HG02981 (cell line): Measurements from ENCODE around the gene WRNIP1.

Experiments
- ATAC-seq: cut with Tn5 transposase; IDR thresholded peaks from one replicate; pipeline ENCODE4 v1.9.1; 2021; ENCODE audit warnings: mild to moderate bottlenecking, moderate library complexity; ENCODE audit not compliant: unreplicated experiment

Gene WRNIP1

DNA sequence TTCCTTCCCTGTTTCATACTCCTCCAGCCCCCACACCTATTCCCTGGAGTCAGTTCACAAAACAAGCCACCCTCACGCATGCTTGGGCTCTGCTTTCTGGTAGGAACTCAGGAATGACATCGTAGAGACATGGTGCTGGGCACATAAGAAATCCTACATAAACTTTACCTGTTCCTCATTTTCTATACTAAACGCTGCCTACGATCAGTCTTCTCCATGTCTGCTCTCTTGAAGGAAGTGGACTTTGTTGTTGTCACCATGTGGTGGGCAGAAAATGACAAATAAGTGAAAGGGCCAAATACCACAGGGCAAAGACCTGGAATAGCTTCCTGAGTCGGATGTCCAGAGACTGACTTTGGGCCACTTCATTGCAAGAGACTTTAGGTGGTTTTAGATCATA, 24.6 kb upstream of the WRNIP1 start:
- no peak for ATAC-seq

DNA sequence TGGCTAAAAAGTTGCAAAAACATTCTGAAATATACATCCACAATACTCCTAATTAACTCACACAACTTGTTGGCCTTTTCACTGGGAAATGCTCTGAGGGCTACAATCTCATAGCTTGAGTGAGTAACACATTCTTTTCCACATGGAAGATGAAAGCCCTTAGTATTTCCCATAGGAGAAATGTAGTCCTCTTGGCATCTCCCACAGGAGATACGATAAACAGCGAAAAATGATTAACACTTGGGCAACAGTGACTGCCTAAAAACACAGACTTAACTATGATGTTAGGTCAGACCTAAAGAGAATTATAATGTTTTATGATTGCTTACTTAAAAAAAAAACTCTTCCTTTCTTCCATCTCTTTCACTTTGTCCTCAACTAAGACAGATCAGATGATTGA, 23.4 kb upstream of the WRNIP1 start:
- no peak for ATAC-seq

DNA sequence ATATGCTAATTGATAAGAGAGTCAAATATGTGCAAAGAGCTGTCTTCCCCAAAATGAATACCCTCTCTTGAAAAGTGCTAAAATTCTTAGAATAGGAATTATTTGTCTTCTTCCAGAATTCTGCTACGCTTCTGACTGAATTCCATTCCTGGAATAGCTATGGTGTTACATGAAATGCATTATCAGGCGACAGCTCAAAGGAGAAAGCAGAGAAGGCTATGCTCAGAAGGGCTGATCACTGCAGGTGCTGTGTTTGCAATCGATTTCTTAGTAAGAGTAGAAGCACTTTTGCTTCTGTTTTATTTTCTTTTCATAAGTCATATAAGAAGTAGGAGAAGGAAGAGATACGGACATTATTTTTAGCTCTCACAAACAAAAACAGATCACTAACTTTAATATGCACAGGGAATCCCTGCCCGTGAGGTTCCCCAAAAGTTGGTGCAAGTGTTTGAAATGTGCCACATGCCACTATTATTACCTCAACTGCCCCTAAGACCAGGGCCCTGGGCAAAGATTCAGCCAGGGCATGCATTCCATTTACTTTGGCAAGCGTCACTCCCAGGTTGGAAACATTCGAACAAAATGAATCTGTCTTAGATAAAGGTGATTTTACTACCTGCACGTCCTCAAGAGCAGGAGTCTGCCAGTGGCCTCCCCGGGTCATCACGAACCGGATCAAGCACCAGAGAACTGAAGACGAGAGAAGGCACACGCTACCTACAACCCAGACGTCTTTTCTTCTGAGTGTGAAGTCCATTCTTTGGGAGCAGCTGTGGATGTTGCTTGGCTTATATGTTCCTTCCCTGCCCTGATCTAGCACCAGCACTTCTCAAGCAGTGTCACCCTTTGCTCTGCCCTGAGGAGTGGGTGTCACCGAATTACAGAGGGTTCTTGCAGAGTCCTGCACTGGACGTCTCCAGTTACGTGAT, 21.6 kb upstream of the WRNIP1 start:
- no peak for ATAC-seq

DNA sequence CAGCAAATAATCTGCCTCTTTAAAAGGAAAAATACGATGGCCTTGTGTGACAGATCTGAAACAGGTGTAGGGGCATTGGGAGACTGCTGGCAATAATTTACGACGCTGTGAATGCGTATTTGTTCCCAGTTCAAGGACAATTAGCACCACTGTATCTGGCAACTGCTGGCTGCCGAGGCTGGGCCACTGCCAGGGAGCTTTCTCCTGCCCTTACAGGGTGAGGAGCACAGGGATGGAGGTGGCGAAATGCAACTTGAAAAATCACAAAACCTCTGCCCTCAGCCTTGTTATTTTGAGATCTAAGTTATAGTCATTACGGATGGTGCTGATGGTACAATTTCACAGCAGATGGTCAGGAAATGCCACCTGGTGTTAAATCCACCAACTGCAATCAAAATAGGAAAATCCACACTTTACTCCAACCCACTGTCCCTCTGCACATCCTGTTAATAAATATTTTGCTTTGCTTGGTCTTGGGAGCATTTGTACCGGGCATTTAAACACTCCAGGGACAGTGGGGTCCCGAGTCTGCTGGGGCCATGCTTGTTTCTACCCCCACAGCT, 20.9 kb upstream of the WRNIP1 start:
- ATAC-seq = no peak

DNA sequence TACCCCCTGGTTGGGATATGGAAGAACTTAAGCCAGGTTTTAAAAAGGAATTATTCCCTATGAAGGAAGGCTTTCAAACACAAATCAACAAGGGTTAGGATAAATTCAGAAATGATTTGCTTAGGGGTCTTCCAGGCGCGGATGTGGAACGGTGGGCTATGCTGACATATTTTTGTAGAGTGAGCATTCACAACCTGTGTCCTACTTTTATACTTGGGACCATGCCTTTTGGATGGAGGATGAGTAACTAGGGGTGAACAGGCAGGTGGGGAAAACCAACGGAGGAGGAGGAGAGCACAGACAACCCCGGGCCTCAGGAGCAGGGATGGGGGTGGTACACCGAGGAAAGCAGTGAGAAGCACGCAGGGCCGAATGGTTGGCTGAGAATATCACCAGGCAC, 20.4 kb upstream of the WRNIP1 start:
- ATAC-seq = no peak

DNA sequence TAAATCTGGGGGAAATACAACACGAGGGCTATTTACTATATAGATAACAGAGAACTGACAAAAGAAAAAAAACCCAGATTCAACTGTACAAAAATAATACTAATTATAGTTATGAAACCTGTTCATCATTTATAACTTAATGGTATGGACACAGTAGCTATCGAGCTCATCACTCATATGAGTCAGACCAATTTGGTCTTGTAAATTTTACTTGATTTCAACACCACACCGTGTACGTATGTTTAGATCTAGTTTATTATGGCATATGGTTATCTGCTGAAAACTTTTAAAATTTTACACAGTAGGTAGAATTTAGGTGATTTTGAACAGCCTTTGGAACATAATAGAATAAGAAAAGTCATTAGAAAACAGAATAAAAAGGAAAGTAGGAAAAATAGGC, 19.9 kb upstream of the WRNIP1 start:
- no peak for ATAC-seq

DNA sequence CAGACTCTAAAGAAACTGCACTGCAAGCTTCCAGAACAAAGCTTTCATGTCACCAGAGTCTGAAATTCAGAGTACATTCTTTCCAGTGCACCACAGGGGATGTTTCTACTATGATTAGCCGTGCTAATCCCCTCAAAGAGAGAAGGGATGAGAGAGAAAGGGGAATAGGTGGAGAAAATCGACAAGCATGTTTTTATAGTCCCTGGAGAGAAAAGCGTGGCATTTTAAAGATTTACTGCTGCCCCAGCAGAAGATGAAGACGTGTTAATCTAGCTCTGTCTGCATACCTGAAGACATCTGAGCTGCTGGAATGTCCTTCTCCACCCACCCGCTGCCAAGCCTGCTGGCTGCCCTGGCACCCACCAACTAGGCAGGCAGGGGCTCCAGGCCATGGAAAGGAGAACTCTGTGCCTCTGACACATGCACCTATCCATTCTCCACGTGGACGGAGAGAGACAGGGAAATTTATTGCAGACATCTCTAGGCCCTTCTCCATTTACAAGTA, 18.6 kb upstream of the WRNIP1 start:
- no peak for ATAC-seq

DNA sequence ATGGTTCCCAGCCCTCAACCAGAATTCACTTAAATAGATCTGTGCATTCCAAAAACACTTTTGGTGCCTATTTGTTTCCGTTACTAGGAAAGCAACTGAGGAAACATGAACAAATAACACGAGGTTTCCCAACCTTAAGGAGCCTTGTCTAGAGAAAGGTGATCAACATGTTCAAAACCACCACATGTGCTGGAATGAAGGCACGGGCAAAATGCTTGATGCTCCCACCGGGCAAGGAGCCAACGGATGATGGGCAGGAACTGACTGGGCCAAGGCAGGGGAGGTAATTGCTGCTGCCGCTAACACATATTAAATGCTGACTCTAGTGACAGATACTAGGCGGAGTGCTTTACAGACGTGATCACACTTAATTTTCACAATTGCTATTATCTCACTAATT, 17.0 kb upstream of the WRNIP1 start:
- ATAC-seq = no peak

DNA sequence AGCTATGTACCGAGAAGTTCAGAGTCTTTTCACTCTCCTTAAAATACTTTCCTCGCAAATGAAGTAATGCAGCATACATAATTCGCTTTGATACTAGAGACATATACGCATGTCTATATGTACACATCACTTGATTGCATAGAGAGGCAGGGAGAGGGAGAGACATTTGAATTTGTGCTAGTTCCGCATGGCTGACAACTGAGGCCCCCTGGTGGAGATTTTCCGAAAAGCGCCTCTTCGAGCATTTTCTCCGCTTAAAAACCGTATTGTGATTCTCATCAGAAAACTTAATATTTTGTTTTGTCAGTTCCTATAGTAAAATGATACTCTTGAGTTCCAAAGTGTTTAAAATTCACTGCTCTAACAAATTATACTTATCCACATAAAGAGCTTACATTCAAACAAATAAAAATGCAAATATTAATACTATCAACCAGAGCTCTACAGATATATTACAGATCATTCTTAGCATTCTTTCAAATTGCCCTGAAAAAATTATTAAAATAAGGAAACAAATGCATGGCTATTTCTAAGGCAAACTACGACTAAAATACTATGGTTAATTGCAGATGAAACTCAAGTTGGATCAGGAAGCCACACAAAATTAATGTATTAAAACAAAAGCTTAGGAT, 15.1 kb upstream of the WRNIP1 start:
- no peak for ATAC-seq

DNA sequence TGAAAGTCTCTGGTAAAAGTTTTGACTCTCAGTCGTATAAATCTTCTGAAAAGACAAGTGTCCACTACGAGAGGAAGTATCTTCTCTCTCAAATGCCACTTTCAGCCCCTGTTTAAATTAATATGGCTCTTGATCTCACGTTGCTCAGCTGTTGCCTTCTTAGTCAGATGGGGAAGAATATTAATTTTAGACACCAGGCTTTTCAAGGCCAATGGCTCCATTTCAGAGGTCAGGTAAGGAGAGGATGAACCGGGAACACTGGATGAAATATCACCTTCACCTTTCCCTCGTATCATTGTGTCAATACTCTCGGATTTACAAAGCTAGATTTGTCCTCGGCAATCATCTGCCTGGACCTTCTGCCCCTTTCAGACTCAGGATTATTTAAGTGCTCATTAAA, 14.4 kb upstream of the WRNIP1 start, which contains the start of gene MYLK4:
MYLK4 (minus strand) TSS at position 91 of the 400 bp plus-strand sequence. CDS start 1,628 bp downstream, outside the sequence.
- ATAC-seq = no peak

DNA sequence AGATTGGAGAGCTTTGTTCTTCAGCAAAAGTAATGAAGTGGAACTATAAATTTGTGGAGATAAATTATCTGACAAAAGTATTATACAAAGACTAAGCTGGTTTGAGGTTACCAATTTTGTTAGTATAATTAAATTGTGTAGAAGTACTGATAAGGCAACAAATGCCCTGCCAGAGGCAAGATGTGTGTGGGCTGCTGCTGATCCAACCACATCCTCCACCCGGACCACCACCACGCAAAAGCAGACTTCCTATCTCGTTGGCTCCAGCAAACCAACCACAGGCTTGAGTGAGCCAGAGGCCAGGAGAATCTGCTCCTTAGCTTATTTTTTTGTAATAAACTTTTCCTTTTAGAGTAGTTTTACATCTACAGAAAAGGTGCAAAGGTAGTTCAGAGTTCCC, 13.3 kb upstream of the WRNIP1 start:
- no peak for ATAC-seq

DNA sequence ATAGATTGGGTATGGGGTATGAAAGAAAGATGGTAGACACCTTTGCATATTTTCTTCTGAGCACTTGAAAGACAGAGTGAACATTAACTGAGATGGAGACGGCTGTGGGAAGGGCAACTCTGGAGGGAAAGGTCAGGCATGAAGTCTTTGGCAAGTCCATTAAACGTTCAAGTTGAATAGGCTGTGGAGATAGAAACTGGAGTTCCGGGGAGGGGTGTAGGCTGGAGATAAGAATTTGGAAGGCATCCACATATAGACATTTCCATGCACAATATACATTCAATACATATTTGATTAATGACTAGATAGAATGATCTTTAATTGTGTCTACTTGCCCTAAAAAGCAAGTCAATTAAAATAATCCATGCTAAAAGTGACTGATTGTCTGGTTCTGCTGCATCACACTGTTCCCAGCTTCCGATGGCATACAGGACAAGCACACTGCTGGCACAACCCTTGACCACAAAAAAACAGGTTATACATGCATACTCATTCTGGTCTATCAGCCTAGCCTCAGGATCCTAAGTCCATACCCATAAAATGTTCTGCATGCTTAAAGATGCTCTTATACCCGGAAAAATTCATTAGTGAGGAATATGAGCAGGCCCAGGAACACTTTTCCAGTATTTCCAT, 12.6 kb upstream of the WRNIP1 start:
- ATAC-seq = no peak

DNA sequence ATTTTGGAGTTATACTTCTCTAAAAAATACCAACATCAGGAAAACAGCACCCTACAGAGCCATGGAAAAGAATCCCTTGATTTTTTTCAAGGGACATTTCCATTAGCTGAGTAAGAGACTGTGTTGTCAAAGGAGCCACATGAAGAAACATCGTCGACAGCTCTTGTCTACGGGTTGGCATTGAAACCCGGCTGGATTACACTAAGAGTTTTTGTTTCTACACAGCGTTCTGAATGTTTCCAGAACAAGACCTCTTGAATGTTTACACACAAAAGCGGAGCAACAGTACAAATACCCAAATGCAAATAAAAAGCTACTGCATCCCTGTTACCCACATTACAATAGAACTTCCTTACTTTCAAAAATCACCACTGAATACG, 12.1 kb upstream of the WRNIP1 start:
- no peak for ATAC-seq

DNA sequence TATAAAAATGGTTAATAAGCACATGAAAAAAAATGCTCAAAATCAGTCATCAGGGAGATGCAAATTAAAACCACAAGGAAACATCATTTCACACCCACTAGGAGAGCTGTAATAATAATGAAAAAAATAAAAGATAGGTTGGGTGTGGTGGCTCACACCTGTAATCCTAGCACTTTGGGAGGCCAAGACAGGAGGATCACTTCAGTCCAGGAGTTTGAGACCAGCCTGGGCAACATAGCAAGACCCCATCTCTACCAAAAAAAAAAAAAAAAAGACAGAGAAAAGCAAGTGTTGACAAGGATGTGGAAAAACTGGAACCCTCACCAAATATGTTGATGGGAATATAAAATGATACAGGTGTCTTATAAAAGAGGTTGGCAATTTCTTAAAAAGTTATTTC, 11.4 kb upstream of the WRNIP1 start:
- ATAC-seq = no peak

DNA sequence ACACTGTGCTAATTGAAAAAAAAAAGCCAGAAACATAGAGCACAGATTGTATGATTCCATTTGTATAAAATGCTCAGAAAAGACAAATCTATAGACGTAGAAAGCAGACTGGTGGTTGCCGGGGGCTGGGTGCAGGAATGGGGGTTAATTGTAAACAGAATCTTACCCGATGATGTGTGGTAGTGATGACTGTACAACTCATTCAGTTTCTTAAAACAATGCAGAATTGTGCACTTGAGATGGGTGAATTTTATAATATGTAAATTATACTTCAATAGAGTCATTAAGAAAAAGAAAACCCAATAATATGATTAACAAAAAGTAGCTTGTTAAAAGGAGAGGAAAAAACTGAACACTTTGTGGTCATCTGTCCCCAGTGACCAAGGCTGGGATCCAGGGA, 10.8 kb upstream of the WRNIP1 start:
- ATAC-seq = no peak

DNA sequence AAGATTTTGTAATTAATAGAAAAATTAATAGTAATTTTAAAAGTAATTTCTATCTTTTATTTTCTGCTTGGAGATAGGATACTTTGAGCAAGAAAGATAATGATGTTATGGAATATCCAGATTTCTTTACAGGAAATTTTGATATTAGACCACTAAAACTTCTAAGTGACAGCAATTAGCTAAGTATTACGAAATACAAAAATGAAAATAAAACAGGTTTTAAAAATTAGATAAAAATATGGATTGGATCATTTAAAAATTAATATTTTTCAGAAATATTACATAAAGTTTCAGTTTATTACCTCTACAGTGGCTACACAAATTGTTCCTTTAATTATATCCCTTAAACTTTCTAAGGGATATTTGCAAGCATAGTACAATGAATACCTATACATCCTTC, 10.3 kb upstream of the WRNIP1 start:
- no peak for ATAC-seq

DNA sequence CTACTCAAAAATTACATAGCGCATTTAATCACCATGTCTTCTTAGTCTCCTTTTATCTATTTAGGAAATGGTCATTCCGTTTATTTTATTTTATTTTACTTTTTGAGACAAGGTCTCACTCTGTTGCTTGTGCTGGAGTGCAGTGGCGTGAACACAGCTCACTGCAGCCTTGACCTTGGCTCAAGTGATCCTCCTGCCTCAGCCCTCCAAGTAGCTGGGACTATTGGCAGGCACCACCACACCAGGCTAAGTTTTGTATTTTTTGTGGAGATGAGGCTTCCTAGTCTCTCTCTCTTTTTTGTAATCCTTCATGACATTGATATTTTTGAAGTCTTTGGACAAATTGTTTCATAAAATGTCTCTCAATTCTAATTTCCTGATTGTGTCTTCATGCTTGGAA, 9.7 kb upstream of the WRNIP1 start:
- ATAC-seq = no peak

DNA sequence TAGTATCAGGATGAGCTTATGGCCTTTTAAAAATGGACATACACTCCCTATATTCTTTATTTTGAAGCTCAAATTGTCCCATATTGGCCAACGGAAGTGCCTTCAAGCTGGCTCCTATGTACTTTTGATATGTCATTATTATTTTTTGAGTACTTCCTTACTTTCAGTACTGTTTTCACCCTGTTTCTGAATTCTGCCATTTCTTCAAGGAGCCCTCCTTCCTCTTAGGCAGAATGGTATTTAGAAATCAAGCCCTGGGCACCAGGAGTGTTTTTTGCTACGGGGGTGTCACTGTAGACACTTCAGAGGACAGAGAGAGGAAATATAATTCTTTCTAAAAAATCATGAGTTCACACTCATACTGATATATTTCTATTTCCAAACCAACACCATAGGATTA, 9.0 kb upstream of the WRNIP1 start:
- ATAC-seq = no peak

DNA sequence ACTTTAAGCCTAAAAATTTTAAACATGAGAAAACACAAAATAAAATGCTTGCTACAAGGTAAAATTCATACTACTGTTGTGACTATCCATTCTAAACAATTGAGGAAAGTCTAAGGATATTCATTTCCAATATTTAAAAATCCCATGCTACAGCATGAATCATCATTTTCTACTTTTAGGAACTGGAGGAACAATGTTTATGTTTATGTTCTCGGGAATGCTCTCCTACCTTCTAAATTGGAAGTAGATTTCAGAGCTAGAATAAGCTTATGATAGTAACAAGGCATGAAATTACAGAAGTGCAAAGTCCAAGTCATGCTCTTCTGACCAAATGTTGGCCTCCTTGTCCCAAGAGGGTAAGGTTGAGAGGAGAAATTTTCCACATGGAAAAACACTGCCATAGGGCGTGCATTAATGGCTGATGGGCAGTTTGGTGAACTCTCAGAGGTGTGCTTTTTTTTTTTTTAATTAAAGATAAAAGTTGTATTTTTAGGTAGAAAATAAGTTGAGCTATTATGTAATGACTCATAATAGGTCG, 8.4 kb upstream of the WRNIP1 start:
- ATAC-seq = no peak

DNA sequence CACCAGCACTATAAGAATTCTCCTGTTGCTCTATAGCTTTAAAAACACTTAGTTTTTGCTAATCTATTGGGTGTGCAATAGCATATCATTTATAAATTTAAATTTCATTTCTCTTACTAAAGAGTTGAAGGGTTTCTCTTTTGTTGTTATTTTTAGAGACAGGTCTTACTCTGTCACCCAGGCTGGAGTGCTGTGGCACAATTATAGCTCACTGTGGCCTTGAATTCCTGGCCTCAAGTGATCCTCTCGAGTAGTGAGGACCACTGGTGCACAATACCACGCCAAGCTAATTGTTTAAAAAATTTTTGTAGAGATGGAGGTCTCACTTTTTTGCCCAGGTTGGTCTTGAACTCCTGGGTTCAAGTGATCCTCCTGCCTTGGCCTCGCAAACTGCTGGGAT, 6.2 kb upstream of the WRNIP1 start:
- ATAC-seq = no peak
